NK-92 treated with Interleukin-12 subunit alpha and Interleukin-12 subunit beta, amount 100 ng/mL, for 24 hours (cell line): ENCODE results near the gene NT5C2.

Experiments
- DNase-seq: peaks from one replicate; lab custom pipeline; 2025; lab: John Stamatoyannopoulos, UW

NT5C2 gene

DNA sequence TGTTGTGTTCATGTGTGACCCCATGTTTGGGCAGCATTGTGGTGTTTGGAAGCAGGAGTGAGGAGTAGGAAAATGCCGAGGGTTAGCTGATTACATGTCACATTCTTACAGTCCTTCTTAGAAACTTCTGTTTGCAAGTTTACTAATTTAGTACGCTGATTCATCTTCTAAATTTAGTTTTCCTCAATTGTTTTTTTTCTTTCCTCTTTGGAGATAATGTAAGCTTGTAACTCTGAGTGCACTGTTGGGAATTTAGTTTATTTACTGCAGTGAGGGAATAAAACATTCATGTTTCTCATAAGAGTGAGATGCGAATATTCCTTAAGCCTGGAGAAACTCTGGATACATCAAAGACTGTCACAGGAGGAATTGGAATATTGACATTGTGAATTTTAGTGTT lies 135.0 kb downstream of the NT5C2 start:
- no peak for DNase-seq

- DNase-seq: no peak
Observed at GRCh38 chr10:103055105-103055504, 138.0 kb downstream of the NT5C2 start.

DNA sequence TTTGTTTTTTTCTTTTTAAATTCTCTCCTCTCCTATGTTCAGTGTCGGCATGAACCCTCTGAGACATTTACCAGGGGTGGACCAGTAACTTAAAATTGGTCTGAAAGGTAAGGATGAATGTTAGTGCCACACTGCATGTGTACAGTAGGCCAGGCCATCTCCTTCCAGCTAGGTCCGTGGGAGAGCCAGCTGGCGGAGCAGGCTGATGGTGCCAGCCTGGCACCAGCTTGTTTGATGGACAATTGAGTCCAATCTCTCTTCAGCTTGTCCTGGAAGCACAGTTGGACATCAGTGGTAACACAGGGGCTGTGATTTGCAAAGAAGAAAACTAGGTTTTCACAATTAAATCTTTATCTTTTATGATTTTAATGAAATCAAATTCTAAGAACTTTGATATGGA lies 138.5 kb downstream of the NT5C2 start:
- DNase-seq: no peak

- peak; percentile 69 for DNase-seq
Observed at GRCh38 chr10:103053659-103054581, 139.2 kb downstream of the NT5C2 start.

DNA sequence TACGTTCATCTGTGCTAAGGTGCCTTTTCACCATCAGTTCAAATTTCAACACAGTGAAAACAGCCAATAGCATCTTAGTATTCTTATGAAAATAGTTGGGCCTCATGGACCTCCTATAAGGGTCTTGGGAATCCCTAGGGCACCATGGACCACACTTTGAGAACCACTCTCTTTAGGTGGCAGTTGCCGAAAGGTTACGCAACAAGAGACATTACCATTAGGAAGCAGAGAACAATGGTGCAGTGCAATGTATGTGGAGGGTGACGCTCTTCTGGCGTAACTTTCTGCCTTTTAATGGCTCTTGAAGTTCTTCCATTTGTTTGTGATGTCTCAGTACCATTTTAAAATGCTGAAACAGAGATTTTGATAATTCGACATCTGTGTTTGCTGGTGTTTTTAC lies 143.8 kb downstream of the NT5C2 start:
- no peak for DNase-seq

GRCh38 chr10:103047381-103047780 lies 145.7 kb downstream of the NT5C2 start:
- DNase-seq: no peak

- no peak for DNase-seq
Observed at GRCh38 chr10:103045961-103046360, 147.1 kb downstream of the NT5C2 start.

DNA sequence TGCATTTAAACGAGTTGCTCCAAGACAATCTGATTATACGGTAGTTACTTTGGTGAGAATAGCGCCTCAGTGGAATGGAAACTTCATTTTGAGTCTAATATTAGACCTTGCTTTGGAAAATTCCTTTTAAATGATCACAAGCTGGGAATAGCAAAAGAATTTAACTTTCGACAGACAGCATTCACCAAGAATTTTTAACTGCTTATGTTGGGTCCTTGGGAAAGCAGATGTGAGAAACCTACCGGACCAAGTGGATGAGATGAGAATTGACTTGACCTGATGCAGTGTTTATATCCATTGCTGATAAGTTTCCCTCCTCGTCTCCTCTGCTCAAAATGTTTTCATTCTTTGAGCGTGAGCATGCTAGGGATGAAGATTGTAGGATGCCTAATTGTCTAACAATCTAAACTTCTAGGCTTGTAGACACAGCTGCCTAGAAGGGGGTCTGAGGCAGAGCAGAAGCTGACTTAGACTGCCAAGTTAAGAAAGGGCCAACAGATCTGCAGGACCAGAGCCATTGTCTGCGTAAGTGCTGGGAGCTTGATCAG lies 148.1 kb downstream of the NT5C2 start:
- no peak for DNase-seq

DNA sequence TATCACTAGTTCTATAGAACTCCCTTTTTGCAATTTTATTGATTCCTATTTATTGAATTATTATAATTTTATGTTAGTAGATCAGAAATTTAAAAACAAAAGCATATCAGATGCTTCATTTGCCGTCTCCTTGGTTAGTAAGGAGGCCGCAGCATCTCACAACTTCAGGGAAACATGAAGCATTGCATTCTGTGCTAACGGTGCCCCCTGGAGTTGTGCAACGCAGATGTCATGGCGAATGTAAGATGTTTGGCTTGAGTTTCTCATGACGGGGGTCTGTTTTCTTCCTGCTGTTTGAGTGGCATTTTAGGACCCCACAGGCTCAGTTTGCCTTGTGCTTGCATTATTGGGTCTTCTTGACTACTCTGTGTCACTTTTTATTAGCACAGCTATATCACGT lies 150.2 kb downstream of the NT5C2 start:
- DNase-seq: no peak

DNA sequence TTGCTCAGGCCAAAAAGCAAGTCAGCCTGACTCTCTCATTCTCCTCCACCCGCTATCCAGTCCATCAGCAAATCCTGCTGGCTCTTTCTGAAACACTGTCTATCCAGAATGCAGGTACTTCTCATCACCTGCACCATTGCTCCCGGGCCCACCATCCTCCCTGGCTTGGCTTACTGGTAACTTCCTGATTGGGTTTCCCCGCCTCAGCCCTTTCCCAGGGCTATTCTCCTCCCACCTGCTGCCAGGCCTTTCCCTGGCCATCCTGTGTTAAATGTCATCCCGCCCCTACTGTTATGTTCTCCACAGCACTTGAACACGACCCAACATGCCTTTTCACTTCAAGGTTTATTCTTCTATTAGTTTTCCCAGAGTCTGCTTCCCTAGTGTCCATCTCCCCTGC lies 150.9 kb downstream of the NT5C2 start:
- DNase-seq: no peak

DNA sequence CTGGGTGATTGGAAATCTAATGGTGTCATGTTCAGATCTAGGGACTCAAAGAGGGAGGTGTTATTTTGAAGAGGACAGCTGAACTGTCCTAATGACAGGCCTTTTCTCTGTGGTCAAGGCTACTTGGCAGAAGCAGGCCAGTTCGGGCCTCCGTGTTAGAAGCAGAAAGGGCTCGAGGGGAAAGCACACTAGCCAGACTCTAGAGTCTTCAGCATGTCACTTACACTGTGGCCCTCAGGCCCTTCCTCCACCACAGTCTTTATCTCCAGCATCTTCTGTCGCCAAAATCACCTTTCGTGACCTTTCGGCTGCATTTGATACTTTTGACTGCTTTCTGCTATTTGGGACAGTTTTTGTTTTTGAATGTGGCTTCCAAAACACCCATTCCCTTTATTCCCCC lies 151.7 kb downstream of the NT5C2 start:
- no peak for DNase-seq

DNA sequence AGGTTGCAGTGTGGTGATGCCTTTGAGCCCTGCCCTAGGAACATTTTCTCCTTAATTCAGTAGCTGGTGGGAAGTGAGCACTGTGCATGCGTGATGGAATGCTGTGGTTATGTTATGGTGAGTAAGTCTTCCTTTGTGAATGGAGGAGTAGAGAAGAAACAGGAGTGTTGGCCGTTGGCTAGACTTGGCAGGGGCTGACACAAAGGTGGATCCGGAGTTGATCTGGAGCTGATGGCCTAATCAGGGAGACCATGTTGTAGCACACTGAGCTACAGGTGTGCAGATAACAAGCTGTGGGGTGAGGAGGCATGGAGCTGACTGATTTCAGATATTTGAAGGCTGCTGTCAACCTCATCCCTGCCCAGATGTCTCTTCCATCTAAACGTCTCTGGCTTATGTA lies 152.7 kb downstream of the NT5C2 start:
- no peak for DNase-seq

- DNase-seq: no peak
Observed at GRCh38 chr10:103038570-103038969, 154.5 kb downstream of the NT5C2 start.
